ENCODE measurements around the gene TCF3.

TCF3 gene

DNA sequence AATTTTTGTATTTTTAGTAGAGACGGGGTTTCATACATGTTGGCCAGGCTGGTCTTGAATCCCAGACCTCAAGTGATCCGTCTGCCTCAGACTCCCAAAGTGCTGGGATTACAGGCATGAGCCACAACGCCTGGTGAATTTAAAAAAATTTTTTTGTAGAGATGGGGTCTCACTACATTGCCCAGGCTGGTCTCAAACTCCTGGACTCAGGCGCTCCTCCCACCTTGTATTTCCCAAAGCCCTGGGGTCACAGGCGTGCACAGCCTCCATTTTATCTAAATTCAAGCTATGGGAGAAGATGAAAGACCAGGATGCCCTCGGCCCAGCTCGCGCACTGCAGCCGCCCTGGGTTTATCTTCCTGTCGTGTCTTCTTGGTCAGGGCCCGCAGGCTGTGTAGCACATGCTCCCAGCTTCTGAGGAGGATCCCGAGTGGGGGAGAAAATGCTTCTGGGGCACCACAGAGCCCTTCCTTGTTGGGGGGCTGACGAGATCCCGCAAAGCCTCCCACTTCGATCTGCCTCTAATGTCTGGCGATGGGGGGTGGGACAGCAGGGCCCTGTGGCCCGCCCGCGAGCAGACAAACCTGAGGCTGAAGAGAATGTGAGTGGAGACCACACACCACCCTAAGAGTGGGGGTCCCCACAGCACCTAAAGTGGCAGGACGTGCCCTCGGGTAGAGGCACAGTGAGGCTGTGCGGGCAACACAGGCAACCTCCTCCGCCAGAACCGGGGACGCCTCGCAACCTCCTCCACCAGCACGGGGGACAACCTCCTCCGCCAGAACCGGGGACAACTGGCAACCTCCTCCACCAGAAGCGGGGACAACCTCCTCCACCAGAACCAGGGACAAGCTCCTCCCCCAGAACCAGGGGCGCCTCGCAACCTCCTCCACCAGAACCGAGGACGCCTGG is 15.8 kb downstream of the TCF3 start:
- TF ChIP-seq, protein P1, sequence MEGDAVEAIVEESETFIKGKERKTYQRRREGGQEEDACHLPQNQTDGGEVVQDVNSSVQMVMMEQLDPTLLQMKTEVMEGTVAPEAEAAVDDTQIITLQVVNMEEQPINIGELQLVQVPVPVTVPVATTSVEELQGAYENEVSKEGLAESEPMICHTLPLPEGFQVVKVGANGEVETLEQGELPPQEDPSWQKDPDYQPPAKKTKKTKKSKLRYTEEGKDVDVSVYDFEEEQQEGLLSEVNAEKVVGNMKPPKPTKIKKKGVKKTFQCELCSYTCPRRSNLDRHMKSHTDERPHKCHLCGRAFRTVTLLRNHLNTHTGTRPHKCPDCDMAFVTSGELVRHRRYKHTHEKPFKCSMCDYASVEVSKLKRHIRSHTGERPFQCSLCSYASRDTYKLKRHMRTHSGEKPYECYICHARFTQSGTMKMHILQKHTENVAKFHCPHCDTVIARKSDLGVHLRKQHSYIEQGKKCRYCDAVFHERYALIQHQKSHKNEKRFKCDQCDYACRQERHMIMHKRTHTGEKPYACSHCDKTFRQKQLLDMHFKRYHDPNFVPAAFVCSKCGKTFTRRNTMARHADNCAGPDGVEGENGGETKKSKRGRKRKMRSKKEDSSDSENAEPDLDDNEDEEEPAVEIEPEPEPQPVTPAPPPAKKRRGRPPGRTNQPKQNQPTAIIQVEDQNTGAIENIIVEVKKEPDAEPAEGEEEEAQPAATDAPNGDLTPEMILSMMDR (IDR thresholded peaks at IDR 0.05), result no peak
- TF ChIP-seq ZFX (IDR thresholded peaks at IDR 0.05; ENCODE audit: borderline replicate concordance), result no peak

DNA sequence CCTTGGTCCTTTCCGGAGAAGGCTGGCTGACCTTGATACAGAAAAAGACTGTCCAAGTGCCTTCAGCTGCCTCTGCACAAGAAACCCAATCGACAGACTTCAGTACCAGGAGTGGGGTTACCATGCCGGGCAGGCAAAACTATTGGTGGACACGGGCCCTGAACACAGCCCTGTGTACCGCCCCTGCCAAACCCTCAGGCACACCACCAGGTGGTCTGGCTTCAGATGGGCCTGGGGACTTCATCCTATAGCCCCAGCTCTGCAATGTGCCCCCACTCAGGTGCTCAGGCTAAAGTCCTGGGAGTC is 17.5 kb downstream of the TCF3 start:
- TF ChIP-seq ZFX (IDR thresholded peaks at IDR 0.05; ENCODE audit: borderline replicate concordance), result no peak
- TF ChIP-seq, protein P1 (IDR thresholded peaks at IDR 0.05), result no peak
- H3K27ac ChIP-seq, result no peak overlapping the region

More for the DNA sequence above, 15.8 kb downstream of the TCF3 start:
- H3K27ac ChIP-seq, result no peak overlapping the region

DNA sequence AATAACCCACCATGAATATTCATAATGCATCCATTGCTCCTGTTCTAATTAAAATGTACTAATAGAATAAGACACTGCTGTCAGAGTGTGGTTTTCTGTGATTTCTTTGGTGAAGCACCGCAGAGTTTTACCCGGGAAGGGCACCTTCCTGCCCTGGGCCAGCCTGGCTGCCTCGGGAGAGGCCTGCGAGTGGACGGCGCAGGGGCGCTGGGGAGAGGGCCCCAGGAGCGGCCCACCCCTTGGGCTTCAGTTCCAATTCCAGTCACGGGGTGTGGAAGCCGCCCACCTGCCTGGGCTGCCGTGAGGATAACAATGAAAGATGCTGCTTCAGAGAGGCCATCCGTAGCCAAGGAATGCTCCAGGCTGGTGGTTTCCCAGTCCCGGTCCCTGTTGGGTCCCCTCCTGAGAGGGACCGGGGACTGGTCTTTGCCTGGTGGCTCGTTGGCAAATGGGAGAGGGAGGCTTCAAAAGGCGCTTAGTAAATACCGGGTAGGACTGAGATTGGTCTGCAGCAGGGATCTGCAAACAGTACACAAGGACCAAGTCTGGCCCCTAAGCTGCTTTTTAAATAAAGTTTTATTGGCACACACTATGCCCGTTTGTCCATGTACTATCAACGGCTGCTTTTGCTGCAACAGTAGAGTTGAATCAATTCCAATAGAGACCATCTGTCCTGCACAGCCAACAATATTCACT is 18.0 kb downstream of the TCF3 start:
- no peak for TF ChIP-seq ZFX (IDR thresholded peaks at IDR 0.05; ENCODE audit: borderline replicate concordance)
- TF ChIP-seq, protein P1 (IDR thresholded peaks at IDR 0.05), result no peak
- H3K27ac ChIP-seq, result no peak overlapping the region

DNA sequence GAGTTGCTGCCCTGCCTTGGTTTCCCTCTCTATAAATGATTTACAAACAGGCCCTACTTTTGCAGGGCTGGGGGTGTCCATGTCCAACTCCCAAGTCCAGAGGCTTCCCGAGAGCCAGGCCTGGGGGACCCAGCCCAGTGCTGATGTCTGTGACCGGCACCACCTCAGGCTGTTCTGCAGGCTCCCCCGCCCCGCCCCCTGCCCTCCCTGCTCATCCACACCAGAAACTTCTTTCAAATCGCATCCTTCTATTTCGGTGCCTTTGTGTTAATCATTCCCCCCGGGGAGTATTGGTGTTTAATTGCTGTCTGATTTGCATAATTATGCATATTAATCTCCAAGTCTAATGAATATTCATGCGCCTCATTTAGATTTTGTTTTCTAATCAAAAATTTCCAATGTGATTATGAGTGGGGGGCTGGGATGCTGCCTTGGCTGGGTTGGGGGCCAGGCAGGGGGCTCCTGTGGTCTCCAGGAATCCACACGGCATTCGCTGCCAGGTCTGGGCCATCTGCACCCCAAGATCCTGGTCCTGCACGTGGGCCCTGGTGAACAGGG is 19.1 kb downstream of the TCF3 start:
- H3K27ac ChIP-seq, result no peak overlapping the region
- no peak for TF ChIP-seq ZFX (IDR thresholded peaks at IDR 0.05; ENCODE audit: borderline replicate concordance)

DNA sequence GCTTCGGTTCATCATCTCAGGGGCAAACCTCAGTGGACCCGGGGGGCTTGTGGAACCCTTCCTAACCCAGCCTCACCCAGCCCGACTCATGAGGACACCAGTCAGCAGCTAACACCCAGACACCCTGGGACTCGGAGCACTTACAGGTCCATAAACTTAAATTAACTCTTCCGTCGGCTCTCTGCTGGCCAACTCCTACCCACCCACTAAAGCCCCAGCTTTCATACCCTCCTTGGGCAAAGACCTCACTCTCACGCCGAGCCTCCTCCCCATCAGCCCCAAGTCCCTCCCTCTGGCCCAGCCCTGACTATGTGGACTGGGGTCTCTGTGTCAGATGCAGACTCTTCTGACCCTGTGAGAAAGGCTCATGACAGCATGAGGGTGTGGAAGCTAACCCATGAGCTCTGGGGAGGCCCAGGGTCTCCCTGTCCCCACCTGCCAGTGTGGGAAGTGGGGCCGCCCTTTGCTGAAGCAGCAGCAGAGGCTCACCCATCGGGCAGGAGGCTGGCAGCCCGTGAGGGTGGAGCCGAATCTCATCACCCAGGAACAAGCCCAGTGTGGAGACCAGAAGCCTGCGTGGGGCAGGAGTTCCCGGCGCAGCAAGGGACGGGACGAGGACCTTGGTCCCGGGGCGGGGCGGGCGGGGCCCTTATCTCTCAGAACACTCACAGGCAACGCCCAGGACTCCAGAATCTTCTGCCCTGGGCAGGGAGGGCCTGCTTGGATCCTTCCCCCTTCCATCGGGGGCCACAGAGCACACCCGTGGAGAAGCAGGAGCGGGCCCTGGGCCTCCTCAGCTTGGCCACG is 19.8 kb downstream of the TCF3 start:
- no peak overlapping the region for H3K27ac ChIP-seq
- TF ChIP-seq, protein P1 (IDR thresholded peaks at IDR 0.05), result no peak
- TF ChIP-seq ZFX (IDR thresholded peaks at IDR 0.05; ENCODE audit: borderline replicate concordance), result no peak

DNA sequence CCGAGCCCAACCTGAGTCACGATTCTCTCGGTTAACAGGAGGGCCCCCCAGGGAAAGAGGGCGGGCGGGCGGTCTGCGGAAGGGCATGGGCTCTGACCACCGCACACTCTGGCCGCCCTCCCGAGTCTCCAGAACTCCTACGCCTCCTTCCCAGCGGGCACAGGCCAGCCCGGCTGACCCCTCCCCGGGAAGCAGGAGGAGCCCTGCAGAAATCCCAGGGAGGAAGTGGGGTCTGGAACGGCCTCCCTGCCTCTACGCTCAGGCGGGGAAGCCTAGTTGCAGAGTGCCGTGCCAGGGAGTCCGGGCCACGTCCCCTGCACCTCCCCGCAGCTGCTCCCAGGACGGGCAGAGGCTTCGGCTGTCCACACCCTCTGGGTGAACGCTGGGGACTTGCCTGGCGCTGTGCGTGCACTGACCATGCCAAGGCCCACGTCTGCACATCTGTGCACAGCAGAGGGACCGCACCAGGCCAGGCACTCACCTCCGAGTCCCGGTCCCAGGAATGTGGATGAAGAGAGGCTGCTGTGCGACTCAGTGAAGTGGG is 20.8 kb downstream of the TCF3 start:
- H3K27ac ChIP-seq, result no peak overlapping the region
- no peak for TF ChIP-seq ZFX (IDR thresholded peaks at IDR 0.05; ENCODE audit: borderline replicate concordance)
- TF ChIP-seq, protein P1 (IDR thresholded peaks at IDR 0.05), result no peak

DNA sequence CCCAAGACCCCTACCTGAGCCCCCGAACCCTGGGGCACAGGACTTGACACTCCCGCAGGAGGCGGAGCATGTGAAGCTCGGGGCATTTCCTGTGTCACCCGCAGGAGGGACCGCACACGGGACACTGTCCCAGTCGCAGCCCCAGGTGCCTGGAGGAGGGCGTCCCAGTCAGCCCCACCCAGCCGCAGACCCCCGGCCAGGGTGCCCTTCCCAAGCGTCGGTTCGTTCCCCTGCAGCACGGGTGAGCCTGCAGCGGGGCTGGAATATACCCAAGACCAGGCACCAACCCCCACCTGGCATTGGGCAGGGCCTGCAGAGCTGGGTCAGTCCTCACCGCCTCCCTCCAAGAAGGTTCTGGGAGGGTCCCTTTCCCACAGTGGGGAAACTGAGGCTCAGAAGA is 21.6 kb downstream of the TCF3 start:
- TF ChIP-seq, protein P1 (IDR thresholded peaks at IDR 0.05), result no peak
- no peak for TF ChIP-seq ZFX (IDR thresholded peaks at IDR 0.05; ENCODE audit: borderline replicate concordance)
- no peak overlapping the region for H3K27ac ChIP-seq

Measured in 22Rv1 (cell line).